ENCODE data around the gene CFAP97D1.

The CFAP97D1 gene

GRCh38 chr17:43800736-43801135, 20.5 kb downstream of the CFAP97D1 start:
- no peak for DNase-seq

- no peak for DNase-seq
These were observed 21.6 kb downstream of the CFAP97D1 start for GRCh38 chr17:43801844-43802243.

GRCh38 chr17:43803758-43804157, 23.5 kb downstream of the CFAP97D1 start:
- DNase-seq, result no peak

GRCh38 chr17:43805117-43805516, 24.9 kb downstream of the CFAP97D1 start:
- no peak for DNase-seq

GRCh38 chr17:43808076-43808475, 27.8 kb downstream of the CFAP97D1 start:
- DNase-seq, result no peak

- no peak for DNase-seq
These were observed 28.9 kb downstream of the CFAP97D1 start for GRCh38 chr17:43809121-43809520.

GRCh38 chr17:43810226-43810715, 30.0 kb downstream of the CFAP97D1 start:
- DNase-seq, result no peak

GRCh38 chr17:43810823-43811222, 30.6 kb downstream of the CFAP97D1 start:
- no peak for DNase-seq

GRCh38 chr17:43812396-43813265, 32.4 kb downstream of the CFAP97D1 start:
- DNase-seq, result no peak

- no peak for DNase-seq
These were observed 33.2 kb downstream of the CFAP97D1 start for GRCh38 chr17:43813386-43813785.

GRCh38 chr17:43814026-43814425, 33.8 kb downstream of the CFAP97D1 start:
- no peak for DNase-seq

- DNase-seq, result no peak
These were observed 34.5 kb downstream of the CFAP97D1 start for GRCh38 chr17:43814714-43815113.

GRCh38 chr17:43816336-43817320, 36.4 kb downstream of the CFAP97D1 start:
- DNase-seq, result no peak

GRCh38 chr17:43817826-43818225, 37.6 kb downstream of the CFAP97D1 start:
- no peak for DNase-seq

GRCh38 chr17:43818966-43819365, 38.7 kb downstream of the CFAP97D1 start:
- DNase-seq, result no peak

GRCh38 chr17:43820759-43821158, 40.5 kb downstream of the CFAP97D1 start:
- DNase-seq, result no peak

GRCh38 chr17:43822570-43823190, 42.4 kb downstream of the CFAP97D1 start:
- no peak for DNase-seq

- DNase-seq, result no peak
These were observed 43.3 kb downstream of the CFAP97D1 start for GRCh38 chr17:43823350-43824084.

GRCh38 chr17:43825567-43825966, 45.3 kb downstream of the CFAP97D1 start:
- no peak for DNase-seq

GRCh38 chr17:43826206-43826605, 46.0 kb downstream of the CFAP97D1 start:
- no peak for DNase-seq

- DNase-seq, result no peak
These were observed 47.4 kb downstream of the CFAP97D1 start for GRCh38 chr17:43827596-43827995.

- DNase-seq, result no peak
These were observed 49.5 kb downstream of the CFAP97D1 start for GRCh38 chr17:43829738-43830137.
